Mesenteric fat pad (tissue), 1 donor: ENCODE data around the gene EOLA1. TPM values are rescaled to one million over a fixed set of nuclear protein-coding genes. Genes with fewer than 3 reads are reported as not detected.
A peak's percentile ranks its signal among the peaks of the same experiment; 100 is the strongest.
"Not testable (repeated sequence)": the region's sequence is repeated elsewhere in the genome, so short reads cannot be mapped to it uniquely, and the experiment has no call there.

ENCODE experiments used
- DNase-seq: peaks from one replicate; pipeline ENCODE4 v3.0.0-alpha.2; 2020; ENCODE audit warnings: low spot score
- total RNA-seq: library from RNA; stranded (reverse); fragmentation: NEBNext Ultra II Directional; extraction: Animal tissue kit (Norgen Biotek cat#: 25700); gene quantifications from one replicate; pipeline ENCODE4 v1.2.1, GENCODE V29; 2021
- donor health status: DM: yes; HTN: yes; CAD: no.

The EOLA1 gene
- total RNA-seq, 1 donor from 2014 or later, result 19.8 TPM

DNA sequence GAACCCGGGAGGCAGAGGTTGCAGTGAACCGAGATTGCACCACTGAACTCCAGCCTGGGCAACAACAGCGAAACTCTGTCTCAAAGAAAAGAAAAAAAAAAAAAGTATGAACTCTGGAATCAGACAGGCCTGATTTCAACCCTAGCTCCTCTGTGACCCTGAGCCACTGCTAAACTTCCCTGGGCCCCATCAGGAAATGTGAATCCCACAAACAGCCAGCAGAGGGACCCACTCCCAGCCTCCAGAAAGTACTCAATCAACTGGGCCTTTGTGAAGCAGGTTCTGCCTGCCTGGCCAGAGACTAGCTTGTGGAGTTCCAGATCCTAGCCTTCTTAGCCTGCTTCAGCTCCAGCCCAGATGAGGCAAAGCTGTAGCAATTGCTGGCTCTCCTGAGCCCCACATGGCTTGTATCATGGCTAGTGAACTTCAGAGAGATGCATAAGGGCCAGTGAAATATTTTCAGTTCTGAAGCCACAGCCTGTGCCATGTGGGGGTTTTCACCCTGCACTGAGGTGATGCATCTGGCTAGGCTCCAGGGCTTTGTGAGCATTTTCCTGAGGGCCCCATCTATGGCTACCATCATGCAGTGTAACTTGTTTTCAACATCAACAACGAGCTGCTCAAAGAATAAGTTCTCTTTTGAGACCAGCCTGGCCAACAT is 28.5 kb upstream of the EOLA1 start:
- no peak for DNase-seq

DNA sequence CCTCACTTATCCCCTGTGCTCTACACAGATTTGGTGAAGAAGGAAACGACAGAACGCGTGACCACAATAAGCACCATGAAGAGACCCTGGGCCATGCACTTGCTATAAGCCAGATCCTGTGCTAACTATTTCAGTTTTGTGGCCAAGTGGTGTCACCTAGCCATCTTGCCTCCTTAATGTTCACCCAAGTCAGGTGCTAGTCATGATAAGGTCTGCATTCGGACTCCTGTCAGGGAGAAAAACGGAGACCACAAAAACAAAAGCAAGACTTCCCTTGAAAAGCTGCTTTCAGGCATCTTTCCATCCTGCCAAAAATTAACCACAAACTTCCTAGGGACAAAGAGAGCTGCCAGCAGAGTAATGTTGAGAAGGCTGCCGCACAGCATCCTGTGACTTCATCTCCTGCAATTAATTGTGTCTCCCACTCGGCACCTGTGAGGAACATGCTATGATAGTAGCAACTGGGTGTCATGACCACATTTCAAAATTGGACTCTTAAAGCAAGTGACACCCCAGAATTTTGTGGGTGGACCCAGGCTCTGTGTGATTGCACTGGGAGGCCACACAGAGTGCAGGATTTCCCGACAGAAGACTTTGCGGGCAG is 26.9 kb upstream of the EOLA1 start:
- DNase-seq, result no peak

DNA sequence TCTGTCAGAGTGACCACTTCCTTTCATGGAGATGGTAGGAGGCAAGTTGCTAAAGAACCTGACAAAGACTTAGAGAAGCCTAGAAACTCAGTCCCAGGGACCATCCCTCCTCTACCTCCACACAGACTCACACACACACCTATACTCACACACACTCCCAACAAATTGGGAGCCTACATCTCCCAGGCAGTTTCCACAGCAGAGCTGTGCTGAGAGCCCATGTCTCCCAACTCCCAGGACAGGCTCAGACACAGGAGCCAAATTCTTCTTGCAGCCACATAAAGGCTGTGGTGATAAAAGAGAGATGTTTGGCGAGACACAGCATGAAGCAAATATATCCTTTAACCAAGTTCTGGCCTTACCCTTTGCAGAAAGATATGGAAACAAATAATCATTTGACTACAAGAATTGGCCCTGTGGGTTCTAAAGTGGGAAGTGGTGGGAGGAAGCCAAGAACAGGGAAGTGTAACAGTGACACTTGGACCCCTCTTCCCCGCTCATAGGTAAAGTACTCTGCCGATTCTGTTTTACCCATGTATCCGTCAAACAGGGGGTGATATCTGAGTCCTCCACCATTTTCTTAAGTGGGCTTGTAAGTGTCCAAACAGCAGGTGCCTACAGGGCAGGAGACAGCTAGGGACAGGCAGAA is 24.7 kb upstream of the EOLA1 start:
- DNase-seq, result no peak

DNA sequence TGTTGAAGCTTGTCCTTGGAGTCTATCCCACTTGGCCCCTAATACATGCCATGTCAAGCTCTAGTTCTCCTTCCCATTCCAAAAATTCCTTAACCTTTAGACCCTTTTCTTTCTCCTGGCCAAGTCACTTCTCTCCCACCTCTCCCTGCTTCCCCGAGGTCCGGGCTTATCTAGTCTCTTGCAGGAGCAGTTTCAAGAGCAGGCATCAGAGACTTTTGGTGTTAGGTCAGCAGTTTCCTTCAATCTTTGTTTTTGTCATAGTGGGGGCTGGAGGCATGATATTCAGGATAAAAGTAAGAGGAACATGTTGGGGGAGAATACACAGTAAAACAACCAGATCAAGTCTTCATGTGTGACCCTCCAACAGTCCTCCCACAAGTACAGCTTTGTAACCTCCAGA is 24.2 kb upstream of the EOLA1 start:
- no peak for DNase-seq

DNA sequence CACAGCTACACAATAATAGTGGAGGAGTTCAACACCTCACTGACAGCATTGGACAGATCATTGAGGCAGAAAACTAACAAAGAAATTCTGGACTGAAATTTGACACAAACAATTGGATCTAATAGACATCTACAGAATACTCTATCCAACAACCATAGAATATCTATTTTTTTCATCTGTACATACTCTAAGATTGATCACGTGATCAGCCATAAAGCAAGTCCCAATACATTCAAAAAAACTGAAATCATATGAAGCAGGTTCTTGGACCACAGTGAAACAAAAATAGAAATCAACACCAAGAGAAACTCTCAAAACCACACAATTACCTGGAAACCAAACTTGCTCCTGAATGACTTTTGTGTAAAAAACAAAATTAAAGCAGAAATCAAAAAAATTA is 23.5 kb upstream of the EOLA1 start:
- no peak for DNase-seq

- DNase-seq, result no peak
These were observed 22.6 kb upstream of the EOLA1 start for GRCh38 chrX:149518236-149518635.

DNA sequence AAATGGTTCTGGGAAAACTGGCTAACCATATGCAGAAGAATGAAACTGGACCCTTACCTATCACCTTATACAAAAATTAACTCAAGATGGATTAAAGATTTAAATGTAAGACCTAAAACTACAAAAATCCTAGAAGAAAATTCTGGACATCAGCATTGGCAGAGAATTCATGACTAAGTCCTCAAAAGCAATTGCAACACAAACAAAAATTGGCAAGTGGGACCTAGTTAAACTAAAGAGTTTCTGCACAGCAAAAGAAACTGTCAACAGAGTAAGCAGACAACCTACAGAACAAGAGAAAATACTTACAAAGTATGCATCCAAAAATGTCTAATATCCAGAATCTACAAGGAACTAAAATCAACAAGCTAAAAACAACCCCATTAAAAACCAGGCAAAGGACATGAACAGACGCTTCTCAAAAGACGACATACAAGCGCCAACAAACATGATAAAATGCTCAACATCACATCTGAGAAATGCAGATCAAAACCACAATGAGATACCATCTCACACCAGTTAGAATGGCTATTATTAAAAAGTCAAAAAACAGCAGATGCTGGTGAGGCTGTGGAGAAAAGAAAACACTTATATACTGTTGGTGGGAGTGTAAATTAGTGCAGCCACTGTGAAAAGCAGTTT is 20.1 kb upstream of the EOLA1 start:
- DNase-seq, result not testable (repeated sequence)

DNA sequence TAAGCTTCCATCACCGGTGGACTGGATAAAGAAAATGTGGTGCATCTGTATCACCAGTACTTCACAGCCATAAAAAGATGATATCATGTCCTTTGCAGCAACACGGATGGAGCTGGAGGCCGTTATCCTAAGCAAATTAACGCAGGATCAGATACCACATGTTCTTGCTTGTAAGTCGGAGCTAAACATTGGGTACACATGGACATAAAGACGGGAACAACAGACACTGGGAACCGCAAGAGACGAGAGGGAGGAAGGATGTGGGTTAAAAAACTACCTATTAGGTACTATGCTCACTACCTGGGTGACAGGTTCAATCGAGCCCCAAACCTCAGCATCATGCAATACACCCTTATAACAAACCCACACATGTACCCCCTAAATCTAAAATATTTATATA is 19.4 kb upstream of the EOLA1 start:
- DNase-seq, result no peak

DNA sequence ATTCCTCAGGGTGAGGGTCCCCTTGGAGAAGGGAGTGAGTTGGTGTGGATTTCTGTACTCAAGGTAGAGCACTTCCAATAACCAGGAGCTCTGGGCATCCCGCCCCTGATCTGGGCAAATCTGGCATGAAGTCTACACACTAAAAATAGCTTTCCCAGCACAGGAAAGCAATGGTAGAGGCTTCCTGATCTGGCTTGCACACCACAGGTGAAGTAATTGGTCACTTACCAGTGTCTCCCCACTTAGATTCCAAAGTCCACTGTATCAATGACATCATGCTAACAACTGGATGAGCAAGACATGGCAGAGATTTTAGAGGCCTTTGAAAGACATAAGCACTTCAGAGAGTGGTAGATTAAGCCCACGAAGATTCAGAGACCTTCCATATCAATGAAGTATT is 17.9 kb upstream of the EOLA1 start:
- DNase-seq, result no peak

DNA sequence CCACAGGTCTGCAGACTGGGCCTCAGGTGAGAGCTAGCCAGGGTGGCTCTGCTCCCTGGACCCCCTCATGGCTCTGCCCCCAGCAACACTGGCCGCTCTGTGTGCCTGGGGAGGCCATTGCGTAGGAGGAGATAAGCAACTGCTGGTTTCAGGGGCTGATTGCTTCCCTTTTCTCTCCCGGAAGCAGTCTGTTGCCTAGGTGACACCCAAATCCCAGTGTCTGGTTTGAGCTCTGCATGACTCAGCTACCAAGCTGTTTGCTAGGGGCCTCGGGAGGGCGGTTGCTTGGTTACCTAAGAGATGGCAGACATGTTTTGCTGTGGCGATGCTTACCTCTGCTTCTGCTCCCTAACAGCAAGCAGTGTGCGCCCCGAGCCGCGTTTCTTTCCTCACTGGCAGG is 15.4 kb upstream of the EOLA1 start:
- not testable (repeated sequence) for DNase-seq

DNA sequence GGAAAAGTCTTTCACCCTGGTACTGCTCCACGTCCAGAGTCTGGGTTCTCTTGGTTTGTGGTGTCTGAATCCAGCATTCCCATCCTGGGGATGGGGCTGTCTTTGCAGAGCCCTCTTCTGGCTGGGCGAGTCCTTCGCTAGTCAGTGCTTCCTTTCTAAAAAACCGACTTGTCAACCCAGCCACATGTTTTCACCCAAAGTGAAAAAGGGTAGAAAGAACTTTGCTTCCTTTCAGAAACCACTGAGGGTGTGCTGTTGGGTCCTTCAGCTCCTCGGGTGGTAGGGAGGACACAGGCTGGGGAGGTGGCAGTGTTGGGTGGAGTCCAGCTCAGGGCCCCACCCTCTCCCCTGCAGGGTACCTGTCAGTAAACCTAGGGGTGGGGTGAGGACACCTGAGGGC is 14.9 kb upstream of the EOLA1 start:
- not testable (repeated sequence) for DNase-seq

- DNase-seq, result not testable (repeated sequence)
These were observed 14.3 kb upstream of the EOLA1 start for GRCh38 chrX:149526318-149527033.

DNA sequence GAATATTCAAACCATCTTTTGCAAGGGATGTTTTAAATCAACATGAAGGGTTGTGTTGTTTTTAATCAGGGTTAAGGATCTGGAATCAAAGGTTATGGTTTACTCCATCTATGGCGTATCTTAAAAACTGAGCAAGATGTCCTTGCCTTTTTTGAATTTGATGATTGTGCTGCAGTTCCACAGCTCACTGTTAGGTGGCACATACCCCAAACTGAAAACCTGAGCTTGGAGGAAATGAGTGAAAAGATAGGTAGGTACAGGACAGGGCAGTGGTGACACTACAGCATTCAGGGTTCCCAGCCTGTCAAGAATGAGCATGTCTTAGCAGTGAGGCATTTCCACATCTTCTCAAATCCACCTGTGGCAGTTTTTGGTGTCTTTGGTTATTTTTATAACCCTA is 13.1 kb upstream of the EOLA1 start:
- DNase-seq, result no peak

DNA sequence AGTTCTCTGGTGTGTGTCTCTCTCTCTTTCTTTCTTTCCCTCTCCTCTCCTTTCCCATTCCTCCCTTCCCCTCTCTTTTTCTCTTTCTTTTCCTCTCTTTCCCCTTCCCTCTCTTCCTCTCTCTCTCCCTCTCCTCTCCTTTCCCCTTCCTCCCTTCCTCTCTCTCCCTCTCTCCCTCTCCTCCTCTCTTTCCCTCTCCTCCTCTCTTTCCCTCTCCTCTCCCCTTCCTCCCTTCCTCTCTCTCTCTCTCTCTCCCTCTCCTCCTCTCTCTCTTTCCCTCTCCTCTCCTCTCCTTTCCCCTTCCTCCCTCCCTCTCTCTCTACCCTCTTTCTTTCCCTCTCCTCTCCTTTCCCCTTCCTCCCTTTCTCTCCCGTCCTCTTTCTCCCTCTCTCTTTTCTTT is 12.4 kb upstream of the EOLA1 start:
- no peak for DNase-seq

DNA sequence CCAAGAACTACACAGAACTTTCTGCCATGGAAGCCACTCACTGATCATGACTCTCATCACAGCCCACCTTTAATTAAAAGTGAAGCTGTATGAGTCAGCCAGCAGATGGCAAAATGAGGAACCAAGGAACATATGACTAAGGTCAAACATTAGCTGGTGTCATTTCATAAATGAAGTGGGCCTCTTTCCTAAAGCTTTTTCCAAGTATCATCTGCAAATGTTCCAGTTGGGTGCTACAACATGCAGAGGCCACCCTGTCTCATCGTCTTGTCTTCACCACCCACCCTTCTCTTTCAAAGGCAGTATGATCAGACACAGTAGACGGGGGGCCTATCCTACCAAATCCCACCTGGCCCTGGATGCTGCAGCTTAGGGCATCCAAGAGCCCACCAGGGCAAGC is 9.2 kb upstream of the EOLA1 start:
- DNase-seq, result no peak

GRCh38 chrX:149532868-149533267 is 7.9 kb upstream of the EOLA1 start:
- DNase-seq, result not testable (repeated sequence)

- DNase-seq, result not testable (repeated sequence)
These were observed 6.8 kb upstream of the EOLA1 start for GRCh38 chrX:149533999-149534398.

DNA sequence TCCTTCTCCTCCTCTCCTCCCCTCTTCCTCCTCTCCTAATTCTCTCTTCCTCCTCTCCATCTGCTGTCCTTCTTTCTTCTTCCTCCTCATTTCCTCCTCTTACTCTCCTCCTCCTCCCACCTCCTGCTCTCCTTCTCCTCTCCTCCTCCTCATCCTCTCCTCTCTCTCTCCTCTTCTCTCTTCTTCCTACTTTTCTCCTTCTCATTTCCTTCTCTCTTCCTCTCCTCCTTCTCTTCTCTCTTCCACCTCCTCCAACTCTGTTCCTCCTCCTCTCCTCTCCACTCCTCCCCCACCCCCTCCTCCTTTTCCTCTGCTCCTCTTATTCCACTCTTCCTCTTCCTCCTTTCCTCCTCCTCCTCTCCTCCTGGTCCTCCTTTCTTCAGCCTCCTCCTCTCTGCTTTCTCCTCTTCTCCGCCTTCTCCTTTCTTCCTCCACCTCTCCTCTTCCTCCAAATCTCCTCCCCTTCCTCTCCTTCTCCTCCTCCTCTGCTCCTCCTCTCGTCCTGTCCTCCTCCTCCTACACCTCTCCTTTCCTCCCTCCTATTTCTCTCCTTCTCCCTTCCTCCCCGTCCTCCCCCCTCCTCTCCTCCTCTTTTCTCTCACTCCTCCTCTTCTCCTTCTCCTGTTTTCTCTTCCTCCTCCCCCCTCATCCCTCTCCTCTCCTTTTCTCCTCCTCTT is 5.7 kb upstream of the EOLA1 start:
- DNase-seq, result not testable (repeated sequence)

DNA sequence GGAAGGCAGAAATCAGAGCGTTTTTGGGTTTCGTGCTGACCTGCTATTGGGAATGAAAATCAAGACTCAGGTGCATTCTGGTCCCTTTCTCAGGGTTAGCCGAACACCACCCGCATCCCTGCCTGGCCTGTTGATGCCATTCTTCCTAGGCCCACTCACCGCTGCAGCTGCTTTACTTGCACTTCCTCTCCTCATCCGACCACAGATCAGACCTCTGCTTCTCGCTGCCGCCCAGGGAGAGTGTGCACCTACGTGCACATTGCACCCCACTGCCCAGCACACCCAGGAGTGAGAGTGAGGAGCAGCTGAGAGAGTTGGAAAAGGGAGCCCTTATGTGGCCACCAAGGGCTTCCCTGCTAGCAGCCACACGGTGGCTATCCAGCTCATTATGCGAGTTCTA is 3.3 kb upstream of the EOLA1 start:
- DNase-seq, result not testable (repeated sequence)

DNA sequence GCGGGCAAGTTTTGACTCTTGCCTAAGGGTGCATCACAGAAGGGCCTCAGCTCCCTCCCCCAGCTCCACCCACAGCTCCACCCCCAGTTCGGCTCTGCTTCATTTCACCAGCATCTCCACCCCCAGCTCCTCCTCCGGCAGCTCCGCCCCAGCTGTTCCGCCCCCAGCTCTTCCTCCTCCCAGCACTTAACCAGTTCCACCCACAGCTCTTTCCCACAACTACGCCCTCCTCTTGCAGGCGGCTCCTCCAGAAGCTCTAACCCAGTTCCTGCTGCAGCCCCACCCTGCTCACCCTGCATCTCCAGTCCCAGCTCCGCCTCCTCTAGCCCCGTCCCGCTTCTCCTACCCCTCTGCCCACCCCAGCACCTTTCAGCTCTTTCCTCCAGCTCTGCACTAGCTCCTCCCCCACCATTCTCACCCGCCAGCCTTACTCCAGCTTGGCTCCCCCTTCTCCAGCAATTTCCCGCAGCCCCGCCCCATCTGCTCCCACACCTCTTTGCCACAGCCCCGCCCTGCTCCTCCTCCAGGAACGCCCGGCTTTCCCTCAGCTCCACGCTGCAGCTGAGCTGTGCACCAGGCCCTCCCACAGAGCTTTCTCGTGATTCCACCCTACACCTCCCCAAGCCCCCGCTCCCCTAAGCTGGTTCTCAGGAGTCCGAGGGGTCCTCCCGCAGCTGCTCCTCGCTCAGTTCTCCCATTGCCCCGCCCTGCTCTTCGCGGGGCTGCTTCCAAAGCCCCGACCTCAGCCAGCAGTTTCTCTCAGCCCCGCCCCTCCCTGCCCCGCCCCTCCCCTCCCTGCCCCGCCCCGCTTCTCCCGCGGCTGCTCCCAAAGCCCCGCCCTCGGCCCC is 1.3 kb upstream of the EOLA1 start:
- peak; percentile 92 for DNase-seq
